ENCODE data around the gene KCNJ10.

DNA sequence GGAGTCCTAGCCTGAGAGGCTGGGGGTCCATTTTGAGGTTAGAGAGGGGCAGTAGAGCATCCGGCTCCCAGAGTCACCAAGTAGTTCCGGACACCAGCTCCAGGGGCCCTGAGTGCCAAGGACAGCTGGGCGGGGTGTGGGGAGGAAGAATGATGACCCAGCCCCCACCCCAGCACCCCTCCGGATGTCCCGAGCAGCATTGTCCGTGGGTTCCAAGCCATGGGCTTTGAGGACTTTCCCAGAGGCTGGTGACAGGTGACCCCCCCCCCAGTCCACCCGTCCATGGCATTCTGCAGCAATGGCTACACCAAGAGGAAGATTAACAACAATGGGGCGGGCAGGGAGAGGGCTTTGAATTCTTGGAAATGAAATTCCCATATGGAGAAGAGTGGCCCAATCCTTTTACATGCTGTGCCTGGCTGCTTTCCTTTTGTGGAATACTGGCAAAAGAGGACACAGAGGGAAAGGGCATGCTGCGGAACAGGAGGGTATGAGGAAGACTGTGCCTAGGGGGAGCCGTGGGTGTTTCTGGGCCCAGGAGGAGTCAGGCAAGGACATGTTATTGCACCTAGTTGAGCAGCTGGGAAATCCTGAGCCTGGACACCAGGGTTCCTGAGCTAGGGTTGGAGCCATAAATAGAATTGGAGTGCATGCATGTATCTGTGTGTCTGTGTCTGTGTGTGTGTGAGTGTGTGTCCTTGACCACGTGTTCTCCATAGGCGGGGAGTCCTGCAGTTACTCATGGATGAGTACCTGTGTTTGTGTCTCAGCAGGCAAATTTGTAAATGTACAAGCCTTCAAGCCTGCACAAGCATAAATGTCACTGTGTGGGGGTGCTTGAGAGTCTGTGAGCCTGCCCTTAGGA is 46.6 kb upstream of the KCNJ10 start:
- TF ChIP-seq CTCF (IDR thresholded peaks at IDR 0.05): no peak
- no peak for TF ChIP-seq POLR2A (IDR thresholded peaks at IDR 0.05)
